ENCODE measurements around the gene NFKBIB.
A peak's percentile ranks its signal among the peaks of the same experiment; 100 is the strongest.
"Not testable (repeated sequence)": the region's sequence is repeated elsewhere in the genome, so short reads cannot be mapped to it uniquely, and the experiment has no call there.

The NFKBIB gene, protein sequence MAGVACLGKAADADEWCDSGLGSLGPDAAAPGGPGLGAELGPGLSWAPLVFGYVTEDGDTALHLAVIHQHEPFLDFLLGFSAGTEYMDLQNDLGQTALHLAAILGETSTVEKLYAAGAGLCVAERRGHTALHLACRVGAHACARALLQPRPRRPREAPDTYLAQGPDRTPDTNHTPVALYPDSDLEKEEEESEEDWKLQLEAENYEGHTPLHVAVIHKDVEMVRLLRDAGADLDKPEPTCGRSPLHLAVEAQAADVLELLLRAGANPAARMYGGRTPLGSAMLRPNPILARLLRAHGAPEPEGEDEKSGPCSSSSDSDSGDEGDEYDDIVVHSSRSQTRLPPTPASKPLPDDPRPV

GRCh38 chr19:38899447-38900201 is at the start of gene NFKBIB, which contains the start of gene SIRT2:
NFKBIB (plus strand) TSS chr19:38899969; CDS start chr19:38900033, 64 bp downstream.
SIRT2 (minus strand) TSS chr19:38899618; CDS start chr19:38899521, 97 bp downstream.
- DNase-seq (ENCODE audit: low read depth): peak; percentile 97

DNA sequence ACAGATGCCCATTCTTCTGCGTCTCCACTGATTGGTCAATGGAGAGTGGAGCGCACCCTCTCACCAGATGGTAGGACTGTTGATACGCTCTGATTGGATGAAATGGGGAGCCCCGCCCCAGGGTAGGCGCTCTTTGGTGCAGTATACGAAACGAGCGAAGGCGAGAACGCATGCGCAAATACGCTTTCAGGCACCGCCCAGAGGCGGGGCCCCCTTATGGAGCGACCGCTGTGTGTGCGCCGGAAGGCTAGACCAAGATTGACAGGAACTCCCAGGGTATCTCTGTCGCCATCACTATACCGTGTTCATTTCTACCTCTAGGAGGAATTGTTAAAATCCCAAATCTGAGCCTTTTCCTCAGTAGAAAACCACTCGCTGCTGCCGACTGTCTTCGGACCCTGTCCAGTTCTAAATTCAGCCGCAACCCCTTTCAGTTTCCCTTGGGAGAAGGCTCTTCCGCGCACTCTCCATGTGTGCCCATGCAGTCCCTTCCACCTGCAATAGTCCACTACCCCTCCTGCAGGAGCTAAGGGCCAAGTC is 49.3 kb upstream of the NFKBIB start:
- DNase-seq (ENCODE audit: low read depth): peak; percentile 98

- DNase-seq (ENCODE audit: low read depth): peak; percentile 36
Observed at GRCh38 chr19:38850976-38851621, 48.7 kb upstream of the NFKBIB start.

GRCh38 chr19:38851622-38852230 is 48.0 kb upstream of the NFKBIB start:
- DNase-seq (ENCODE audit: low read depth): peak; percentile 83

GRCh38 chr19:38852231-38853044 is 47.3 kb upstream of the NFKBIB start:
- DNase-seq (ENCODE audit: low read depth): peak; percentile 53

DNA sequence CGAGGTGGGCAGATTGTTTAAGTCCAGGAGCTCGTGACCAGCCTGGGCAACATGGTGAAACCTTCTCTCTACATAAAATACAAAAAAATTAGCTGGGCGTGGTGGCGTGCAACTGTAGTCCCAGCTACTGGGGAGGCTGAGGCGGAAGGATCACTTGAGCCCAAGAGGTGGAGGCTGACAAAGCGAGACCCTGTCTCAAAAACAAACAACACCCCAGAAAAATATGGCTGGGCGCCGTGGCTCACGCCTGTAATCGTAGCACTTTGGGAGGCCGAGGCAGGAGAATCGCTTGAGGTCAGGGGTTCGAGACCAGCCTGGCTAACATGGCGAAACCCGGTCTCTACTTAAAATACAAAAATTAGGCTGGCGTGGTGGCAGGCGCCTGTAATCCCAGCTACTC is 46.6 kb upstream of the NFKBIB start:
- DNase-seq (ENCODE audit: low read depth): no peak

DNA sequence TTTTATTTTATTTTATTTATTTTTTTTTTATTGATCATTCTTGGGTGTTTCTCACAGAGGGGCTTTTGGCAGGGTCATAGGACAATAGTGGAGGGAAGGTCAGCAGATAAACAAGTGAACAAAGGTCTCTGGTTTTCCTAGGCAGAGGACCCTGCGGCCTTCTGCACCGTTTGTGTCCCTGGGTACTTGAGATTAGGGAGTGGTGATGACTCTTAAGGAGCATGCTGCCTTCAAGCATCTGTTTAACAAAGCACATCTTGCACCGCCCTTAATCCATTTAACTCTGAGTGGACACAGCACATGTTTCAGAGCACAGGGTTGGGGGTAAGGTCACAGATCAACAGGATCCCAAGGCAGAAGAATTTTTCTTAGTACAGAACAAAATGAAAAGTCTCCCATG is 44.8 kb upstream of the NFKBIB start:
- DNase-seq (ENCODE audit: low read depth): not testable (repeated sequence)

- DNase-seq (ENCODE audit: low read depth): not testable (repeated sequence)
Observed at GRCh38 chr19:38855751-38856150, 44.0 kb upstream of the NFKBIB start.

DNA sequence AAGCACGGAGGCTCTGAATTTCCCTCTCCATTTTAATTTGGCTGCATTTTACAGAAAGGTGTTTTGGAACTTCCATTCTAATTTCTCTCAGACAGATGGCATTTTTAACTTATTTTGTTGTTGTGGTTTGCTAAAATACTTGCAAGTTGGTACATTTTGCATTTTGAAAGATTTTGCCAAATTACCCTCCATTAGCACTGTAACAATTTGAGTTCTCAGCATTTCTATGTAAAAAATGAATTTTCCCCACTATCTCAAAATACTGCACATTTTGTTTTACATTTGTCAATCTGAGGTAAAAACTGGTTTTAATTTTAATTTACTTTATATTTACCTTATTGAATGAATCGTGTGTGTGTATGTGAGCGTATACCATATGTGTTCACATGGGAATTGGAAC is 43.0 kb upstream of the NFKBIB start:
- DNase-seq (ENCODE audit: low read depth): no peak

GRCh38 chr19:38859631-38860204 is 40.1 kb upstream of the NFKBIB start:
- not testable (repeated sequence) for DNase-seq (ENCODE audit: low read depth)

GRCh38 chr19:38861368-38861767 is 38.4 kb upstream of the NFKBIB start:
- DNase-seq (ENCODE audit: low read depth): no peak

DNA sequence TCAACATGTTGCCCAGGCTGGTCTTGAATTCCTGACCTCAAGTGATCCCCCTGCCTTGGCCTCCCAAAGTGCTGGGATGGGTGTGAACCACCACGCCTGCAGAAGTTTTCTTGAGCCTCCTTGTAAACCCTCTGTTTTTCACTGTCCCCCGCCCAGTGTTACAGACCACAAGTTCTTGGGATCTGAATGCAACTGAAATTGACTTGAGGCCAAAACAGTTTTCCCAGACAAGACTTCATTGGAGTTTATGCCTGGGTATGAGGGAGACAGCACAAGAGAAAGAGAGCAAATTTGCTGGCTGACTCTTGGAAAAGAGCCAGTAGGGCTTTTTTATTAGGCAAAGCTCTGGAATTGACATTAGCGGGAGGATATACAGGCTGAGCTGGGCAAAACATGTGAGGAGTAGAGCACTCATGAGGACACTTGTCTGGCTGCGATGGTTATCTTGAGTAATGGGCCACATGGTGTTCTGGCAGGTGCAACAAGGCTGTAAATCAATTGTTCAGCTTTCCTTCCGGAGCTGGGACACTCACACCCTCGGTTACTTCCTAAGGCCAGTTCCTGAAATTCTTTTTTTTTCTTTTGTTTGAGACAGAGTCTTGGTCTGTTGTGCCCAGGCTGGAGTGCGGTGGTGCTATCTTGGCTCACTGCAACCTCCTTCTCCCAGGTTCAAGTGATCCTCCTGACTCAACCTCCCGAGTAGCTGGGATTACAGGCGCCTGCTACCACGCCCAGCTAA is 37.3 kb upstream of the NFKBIB start:
- no peak for DNase-seq (ENCODE audit: low read depth)

- DNase-seq (ENCODE audit: low read depth): no peak
Observed at GRCh38 chr19:38867171-38867780, 32.5 kb upstream of the NFKBIB start.

- no peak for DNase-seq (ENCODE audit: low read depth)
Observed at GRCh38 chr19:38868551-38868950, 31.2 kb upstream of the NFKBIB start.

- DNase-seq (ENCODE audit: low read depth): no peak
Observed at GRCh38 chr19:38869160-38869835, 30.5 kb upstream of the NFKBIB start.

DNA sequence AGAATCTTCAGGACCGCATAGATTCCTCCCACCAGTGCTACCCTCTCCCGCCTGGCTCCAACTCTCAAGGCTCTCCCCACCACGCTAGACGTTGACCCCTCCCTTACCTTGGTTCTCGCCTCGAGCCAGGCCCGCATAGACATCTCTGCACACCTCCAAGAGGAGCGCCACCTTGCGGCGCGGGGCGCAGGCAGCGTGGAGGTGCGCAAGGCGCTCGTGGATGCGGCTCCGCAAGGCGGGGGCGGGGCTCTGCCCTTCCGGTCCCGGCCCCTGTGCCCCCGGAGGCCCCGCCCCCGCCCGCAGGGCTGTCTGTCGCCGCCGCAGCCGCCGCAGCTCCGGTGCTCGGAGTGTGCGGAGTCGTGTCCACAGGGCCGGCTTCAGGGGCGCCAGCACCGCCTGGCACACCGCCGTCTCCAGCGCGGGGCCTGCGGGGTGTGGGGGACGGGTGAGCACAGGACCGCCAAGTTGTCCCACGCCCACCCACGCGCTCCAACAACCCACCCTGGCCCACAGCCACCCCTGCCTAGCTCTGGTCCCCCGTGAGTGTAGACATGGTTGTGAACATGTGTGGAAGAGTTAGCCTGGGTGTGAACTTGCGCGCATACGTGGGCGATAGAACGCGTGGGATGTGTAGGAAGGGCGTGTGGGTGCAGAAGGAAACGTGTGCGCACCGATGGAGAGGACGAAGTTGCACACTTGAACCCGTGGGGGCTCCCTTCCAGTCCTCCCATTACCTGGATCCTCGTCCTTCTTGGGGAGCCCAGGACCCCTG is 29.7 kb upstream of the NFKBIB start:
- peak; percentile 88 for DNase-seq (ENCODE audit: low read depth)

DNA sequence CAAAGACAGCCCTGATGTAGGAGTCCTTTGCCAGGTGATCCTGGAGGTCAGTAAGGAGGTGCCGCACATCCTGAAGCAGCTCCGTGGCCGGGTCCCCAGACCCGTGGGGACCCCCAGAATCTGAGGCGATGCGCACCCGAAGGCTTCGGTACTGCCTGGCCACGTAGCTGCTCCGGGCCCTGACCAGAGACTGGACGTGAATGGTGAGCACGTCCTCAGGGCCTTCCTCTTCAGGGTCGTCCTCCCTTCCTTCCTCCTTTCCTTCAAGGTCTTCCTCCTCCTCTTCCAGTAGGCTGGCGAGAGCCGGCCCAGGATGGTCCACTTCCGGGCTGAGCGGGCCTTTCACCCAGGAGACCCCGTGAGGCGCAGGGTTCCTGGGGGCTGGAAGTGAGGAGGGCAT is 29.2 kb upstream of the NFKBIB start:
- DNase-seq (ENCODE audit: low read depth): no peak

- not testable (repeated sequence) for DNase-seq (ENCODE audit: low read depth)
Observed at GRCh38 chr19:38873400-38873799, 26.4 kb upstream of the NFKBIB start.

Measured in stimulated activated CD8-positive, alpha-beta memory T cell treated with anti-CD3 and anti-CD28 coated beads, Interleukin-12 subunit alpha, Interleukin-12 subunit beta, amount 100 ng/mL, for 4 hours (primary cell).